LoVo (cell line): ENCODE data around the gene MGAT3.

Experiments used
- DNase-seq: peaks from one replicate; pipeline ENCODE4 v3.0.0-alpha.2; 2016; ENCODE audit warnings: low spot score

The MGAT3 gene

DNA sequence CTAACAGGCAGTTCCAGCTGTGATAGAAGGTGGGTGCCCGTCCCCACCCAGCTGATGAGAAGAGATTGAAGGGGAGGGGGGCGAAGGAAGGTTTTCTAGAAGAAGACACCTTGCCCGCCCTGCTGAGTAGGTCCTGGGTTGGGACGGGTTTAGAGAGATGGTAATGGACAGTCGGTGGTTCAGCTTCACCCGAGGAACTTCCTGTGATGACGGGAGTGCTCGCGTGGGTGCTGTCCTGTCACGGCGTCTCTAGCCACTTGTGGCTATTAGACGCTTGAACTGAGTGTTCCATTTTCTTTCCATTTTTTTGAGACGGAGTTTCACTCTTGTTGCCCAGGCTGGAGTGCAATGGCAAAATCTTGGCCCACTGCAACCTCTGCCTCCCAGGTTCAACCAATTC lies 27.6 kb upstream of the MGAT3 start:
- no peak for DNase-seq

DNA sequence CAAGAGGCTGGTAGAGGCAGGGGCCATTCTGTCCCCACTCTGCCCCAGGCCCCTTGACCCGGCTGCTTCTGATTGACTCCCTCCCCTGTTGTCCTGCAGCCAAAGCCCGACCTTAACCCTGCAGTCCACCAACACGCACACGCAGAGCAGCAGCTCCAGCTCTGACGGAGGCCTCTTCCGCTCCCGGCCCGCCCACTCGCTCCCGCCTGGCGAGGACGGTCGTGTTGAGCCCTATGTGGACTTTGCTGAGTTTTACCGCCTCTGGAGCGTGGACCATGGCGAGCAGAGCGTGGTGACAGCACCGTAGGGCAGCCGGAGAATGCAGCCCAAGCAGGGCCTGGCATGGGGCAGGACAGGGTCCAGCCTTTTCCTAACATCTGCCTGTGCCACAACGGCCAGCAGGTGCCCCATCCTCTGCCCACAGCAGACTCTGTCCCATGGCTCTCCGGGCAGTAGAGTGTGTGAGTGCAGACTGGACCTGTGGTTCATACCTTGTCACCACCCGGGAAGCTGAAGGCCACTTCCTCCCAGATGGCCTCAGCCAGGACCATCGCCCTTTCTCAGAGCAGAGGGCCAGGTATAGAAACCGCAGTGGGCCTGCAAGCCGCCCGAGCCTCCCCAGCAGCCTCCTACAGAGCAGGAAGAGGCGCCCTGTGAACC lies 26.8 kb upstream of the MGAT3 start:
- no peak for DNase-seq

- no peak for DNase-seq
Observed at GRCh38 chr22:39430576-39431150, 26.1 kb upstream of the MGAT3 start.

- DNase-seq: no peak
Observed at GRCh38 chr22:39431216-39431801, 25.5 kb upstream of the MGAT3 start.

- no peak for DNase-seq
Observed at GRCh38 chr22:39431821-39432251, 25.0 kb upstream of the MGAT3 start.

GRCh38 chr22:39432361-39432811 lies 24.4 kb upstream of the MGAT3 start:
- no peak for DNase-seq

GRCh38 chr22:39433476-39434242 lies 23.2 kb upstream of the MGAT3 start:
- no peak for DNase-seq

DNA sequence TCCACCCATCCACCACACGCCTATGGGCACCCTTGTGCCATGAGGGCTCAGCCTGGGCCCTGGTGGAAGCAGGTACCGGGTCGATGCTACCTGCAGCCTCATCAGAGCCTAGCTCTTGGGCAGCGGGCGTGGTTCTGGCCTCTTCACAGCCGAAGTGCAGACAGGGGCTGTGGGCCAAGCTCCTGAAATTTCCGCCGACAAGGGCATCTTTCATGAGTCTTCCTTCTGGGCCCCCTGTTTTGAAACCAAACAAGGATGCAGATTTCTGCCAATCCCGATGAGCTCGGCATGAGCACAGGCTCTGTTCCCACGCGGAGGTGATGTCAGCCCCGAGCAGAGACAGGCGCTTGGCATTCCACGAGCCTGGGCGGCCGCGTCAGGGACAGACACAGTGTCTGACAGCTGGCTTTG lies 22.6 kb upstream of the MGAT3 start:
- no peak for DNase-seq

GRCh38 chr22:39434721-39435120 lies 22.1 kb upstream of the MGAT3 start:
- DNase-seq: no peak

DNA sequence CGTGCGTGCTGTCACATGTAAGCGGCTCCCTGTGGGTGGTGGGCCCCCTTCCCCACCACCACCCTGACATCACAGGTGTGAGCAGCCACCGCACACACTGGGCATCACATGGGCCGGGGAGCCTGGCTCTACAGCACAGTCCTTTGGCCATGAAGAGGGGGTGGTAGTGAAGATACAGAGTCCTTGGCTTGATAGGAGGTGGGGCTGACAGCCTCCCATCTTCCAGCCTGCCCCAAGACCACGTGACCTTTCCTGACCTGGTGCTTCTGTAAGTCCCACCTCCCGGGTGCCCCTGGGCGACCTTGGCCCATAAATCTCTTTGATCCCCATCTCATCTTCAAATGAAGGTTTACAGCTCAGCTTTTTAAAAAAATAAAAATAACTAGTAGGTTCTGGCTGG lies 21.2 kb upstream of the MGAT3 start:
- DNase-seq: no peak

DNA sequence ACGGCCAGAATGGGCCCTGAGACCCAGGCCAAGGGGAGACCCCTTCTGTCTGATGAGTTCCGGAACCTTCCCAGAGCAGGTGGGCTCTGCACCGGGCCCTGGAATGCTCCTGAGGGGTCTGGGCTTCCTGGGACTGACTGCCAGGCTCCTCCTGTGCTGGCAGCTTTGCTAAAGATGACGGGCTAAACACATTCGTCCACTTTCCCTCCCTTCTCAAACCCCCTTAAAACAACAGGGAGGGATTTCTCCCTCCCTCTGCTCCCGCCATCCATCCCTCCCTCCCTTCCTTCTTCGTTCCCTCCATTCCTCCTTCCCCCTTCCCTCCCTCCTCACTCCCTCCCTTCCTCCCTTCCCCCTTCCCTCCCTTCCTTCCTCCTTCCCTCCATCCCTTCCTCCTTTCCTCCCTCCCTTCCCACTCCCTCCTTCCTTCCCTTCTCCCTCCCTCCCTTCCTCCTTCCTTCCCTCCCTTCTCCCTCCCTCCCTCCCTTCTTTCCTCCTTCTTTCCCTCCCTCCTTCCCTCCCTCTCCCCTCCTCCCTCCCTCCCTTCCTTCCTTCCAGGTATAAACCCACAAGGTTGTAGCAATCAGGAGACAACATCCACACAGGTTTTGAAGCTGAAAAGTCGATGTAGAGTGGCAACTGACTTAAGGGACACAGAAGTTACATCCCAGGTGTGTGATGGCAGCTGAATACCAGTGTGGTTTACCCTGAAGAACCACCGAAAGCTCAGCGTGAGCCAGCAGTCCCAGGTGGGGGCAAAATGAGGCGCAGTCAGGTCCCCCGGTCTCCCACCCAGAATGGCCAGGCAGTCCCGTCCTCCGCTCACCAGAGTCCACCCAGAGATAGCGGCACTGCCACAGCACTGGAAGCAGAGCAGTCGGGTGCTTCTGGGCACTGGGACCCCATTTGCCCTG lies 18.8 kb upstream of the MGAT3 start:
- DNase-seq: no peak

DNA sequence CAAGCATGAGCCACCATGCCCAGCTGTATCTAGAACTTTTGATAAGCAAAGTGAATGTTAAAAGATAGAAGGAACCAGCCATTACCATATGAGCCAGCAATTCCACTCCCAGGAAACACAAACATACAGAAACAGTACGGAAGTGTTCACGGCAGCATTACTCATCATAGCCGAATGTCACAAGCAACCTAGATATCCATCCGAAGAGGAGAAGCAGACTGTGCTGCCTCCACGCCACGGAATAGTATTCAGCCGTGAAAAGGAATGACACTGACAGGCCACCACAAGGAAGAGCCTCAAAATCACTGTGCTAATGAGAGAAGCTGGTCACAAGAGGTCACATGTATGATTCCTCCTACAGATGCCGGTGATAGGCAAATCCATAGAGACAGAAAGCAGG lies 17.6 kb upstream of the MGAT3 start:
- no peak for DNase-seq

- DNase-seq: no peak
Observed at GRCh38 chr22:39443398-39443797, 13.4 kb upstream of the MGAT3 start.

GRCh38 chr22:39444247-39444800 lies 12.5 kb upstream of the MGAT3 start:
- DNase-seq: no peak

- DNase-seq: no peak
Observed at GRCh38 chr22:39444937-39445465, 11.8 kb upstream of the MGAT3 start.

DNA sequence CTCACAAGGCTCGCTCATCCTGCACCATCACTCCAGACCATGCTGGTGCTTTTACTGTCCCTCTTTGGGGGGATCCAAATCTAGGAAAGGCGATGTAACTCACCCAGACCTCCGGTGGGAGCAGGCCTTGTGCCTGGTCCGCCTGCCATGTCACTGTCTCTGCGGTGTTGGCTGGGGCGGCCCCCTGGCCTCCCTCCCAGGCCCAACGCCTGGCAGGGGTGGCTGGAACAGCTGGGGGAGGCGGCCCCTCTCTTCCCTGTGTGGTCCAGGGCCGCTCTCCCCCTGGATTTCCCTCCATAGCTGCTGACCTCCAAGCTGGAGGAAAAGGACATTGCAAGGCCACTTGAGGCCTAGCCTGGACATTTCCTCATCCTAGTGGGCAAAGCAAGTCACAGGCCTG lies 11.1 kb upstream of the MGAT3 start:
- DNase-seq: no peak

DNA sequence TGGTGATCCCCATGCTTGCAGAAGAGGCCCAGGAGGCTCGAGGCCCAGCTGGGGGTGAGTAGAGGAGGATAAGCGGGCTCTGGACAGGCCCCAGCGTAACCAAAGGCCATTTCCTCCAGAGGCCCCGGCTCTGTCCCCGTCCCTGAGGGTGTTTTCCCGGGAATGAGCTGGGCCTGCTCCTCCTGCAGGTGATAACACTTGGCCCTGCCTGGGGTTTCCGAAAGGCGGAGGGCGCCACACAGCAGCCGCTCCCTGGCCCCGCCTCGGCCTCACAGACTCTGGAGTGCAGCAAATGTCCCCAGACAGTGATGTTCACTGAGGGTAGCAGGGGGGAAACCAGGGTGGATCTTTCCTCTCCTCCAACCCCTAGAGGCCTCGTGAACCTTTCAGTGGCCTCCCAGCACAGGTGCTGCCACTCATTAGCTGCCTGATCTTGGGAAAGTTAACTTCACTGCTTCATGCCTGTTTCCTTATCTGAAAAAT lies 10.5 kb upstream of the MGAT3 start:
- DNase-seq: no peak

DNA sequence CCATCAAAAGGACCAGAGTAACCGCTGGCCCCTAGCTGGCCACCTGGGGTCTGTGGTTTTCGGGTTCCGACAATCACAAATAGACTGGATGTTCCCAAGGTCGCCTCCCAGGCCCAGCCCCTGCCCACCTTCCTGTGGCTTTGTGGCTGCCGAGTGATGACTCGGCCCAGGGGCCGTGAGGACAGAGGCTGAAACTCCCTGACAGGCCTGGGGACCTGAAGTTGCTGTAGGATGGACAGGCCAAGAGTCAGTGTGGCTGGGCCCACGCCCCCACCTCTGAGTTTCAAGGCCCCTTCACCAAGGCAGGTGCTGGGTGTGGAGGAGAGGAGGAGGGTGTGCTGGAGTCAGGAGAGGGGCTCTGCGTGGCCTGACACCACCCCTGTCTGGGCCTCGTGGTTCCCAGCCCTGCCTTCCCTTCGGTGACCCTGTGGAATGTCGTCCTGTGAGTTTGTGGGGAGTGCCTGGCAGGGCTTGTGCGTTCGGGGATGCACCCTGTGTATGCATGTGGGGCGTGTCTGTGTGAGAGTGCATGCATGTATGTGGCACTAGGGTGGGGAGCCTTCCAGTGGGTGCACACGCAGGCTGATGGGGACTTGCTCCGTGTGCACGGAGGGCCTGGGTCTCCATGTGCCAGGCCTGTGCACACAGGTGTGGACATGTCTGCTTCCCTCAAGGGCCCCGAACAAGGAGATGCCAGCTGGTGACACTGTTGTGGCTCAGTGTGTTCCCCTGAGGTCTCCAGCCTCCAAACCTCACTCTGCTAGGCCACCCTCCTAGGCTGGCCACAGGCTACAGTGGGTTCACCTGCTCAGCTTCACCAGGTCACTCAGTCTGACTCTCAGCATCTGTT lies 8.4 kb upstream of the MGAT3 start:
- no peak for DNase-seq

DNA sequence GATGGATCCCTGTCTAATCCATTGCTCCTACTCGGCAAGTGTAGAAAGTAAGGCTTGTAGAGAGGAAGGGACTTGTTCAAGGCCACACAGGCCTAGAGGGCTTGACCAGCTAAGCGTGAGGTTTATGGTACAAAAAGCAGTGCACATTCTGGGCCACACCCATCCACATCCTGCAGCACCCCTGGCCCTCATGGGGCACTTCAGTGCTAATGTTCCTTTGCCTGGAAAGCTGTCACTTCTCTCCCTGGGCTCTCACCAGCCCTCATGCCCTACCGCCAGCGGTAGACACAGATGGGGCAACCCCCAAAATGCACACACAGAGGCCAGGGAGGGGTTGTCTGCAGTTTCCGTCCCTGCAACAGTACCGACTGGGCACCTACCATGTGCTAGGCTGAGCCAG lies 7.1 kb upstream of the MGAT3 start:
- no peak for DNase-seq

- DNase-seq: no peak
Observed at GRCh38 chr22:39450258-39450955, 6.4 kb upstream of the MGAT3 start.
